Activated T-cell treated with anti-CD3 and anti-CD28 coated beads, Interleukin-2, amount 50 U/mL, for 4 hours (primary cell): ENCODE data around the gene LRWD1. TPM values are rescaled to one million over a fixed set of nuclear protein-coding genes. Genes with fewer than 3 reads are reported as not detected.
"Not testable (repeated sequence)": the region's sequence is repeated elsewhere in the genome, so short reads cannot be mapped to it uniquely, and the experiment has no call there.

Experiments
- ATAC-seq, 2 donors: fragments of 200-7000 bp; cut with Tn5 transposase; one replicate each; pipeline ENCODE4 v1.10.0; 2021
- DNase-seq: peaks from one replicate; pipeline ENCODE4 v3.0.0-alpha.2; 2020
- H3K27me3 Mint-ChIP-seq: one replicate; pipeline ENCODE4 v1.8.0; 2021; ENCODE audit warnings: low read depth, mixed read lengths
- H3K36me3 Mint-ChIP-seq: one replicate; pipeline ENCODE4 v1.8.0; 2022; ENCODE audit warnings: mixed read lengths; ENCODE audit not compliant: insufficient read depth
- H3K4me1 Mint-ChIP-seq: one replicate; pipeline ENCODE4 v1.8.0; 2021; ENCODE audit warnings: low read depth, mixed read lengths
- H3K4me3 Mint-ChIP-seq: one replicate; pipeline ENCODE4 v1.8.0; 2021; ENCODE audit warnings: mild to moderate bottlenecking, moderate library complexity, mixed read lengths
- H3K9me3 Mint-ChIP-seq: one replicate; pipeline ENCODE4 v1.8.0; 2021; ENCODE audit warnings: mixed read lengths
- total RNA-seq, 3 donors: library from RNA; stranded (reverse); gene quantifications; one replicate each; pipeline ENCODE4 v1.2.1, GENCODE V29; 2021

Gene LRWD1
- total RNA-seq, 3 donors from 2014 or later: 54.8 to 57.9 (median 57.7) TPM

- Mint-ChIP-seq H3K4me1 (peaks cover 4% of the 10 kb centered on the region), H3K9me3 (no peaks in the 10 kb centered on the region), H3K27me3 (no peaks in the 10 kb centered on the region), H3K4me3 (no peak overlapping the region), H3K36me3 (peaks cover 8% of the 10 kb centered on the region)
- DNase-seq: no peak
- no peak for ATAC-seq
Observed at GRCh38 chr7:102453319-102453718, 11.5 kb upstream of the LRWD1 start.

GRCh38 chr7:102454468-102454867 is 10.3 kb upstream of the LRWD1 start:
- no peak overlapping the region for H3K4me3 Mint-ChIP-seq

GRCh38 chr7:102454932-102455331 is 9.9 kb upstream of the LRWD1 start:
- not testable (repeated sequence) for H3K4me1 Mint-ChIP-seq, H3K27me3 Mint-ChIP-seq, H3K4me3 Mint-ChIP-seq, H3K9me3 Mint-ChIP-seq, ATAC-seq, DNase-seq, H3K36me3 Mint-ChIP-seq

More at GRCh38 chr7:102454468-102454867, 10.3 kb upstream of the LRWD1 start:
- H3K4me1 Mint-ChIP-seq: peaks cover 4% of the 10 kb centered on the region
- no peak for DNase-seq
- no peaks in the 10 kb centered on the region for H3K27me3 Mint-ChIP-seq
- H3K36me3 Mint-ChIP-seq: peaks cover 4% of the 10 kb centered on the region
- no peak for ATAC-seq
- H3K9me3 Mint-ChIP-seq: no peaks in the 10 kb centered on the region

GRCh38 chr7:102455596-102455995 is 9.2 kb upstream of the LRWD1 start:
- no peak for DNase-seq
- Mint-ChIP-seq H3K27me3 (no peaks in the 10 kb centered on the region), H3K36me3 (peaks cover 4% of the 10 kb centered on the region), H3K4me3 (no peak overlapping the region), H3K4me1 (peaks cover 1% of the 10 kb centered on the region), H3K9me3 (no peaks in the 10 kb centered on the region)
- no peak for ATAC-seq

GRCh38 chr7:102456327-102456726 is 8.5 kb upstream of the LRWD1 start:
- Mint-ChIP-seq H3K27me3 (no peaks in the 10 kb centered on the region), H3K4me1 (peaks cover 4% of the 10 kb centered on the region), H3K9me3 (no peaks in the 10 kb centered on the region), H3K4me3 (no peak overlapping the region), H3K36me3 (peaks cover 4% of the 10 kb centered on the region)
- ATAC-seq (no peak), DNase-seq (no peak)

GRCh38 chr7:102457352-102457924 is 7.3 kb upstream of the LRWD1 start:
- Mint-ChIP-seq H3K9me3 (no peaks in the 10 kb centered on the region), H3K27me3 (no peaks in the 10 kb centered on the region), H3K4me1 (peaks cover 6% of the 10 kb centered on the region), H3K4me3 (no peak overlapping the region), H3K36me3 (peaks cover 4% of the 10 kb centered on the region)
- DNase-seq (no peak), ATAC-seq (no peak)

- ATAC-seq: no peak
- DNase-seq: no peak
- Mint-ChIP-seq H3K4me1 (peaks cover 18% of the 10 kb centered on the region), H3K36me3 (peaks cover 4% of the 10 kb centered on the region), H3K9me3 (no peaks in the 10 kb centered on the region), H3K4me3 (no peak overlapping the region), H3K27me3 (no peaks in the 10 kb centered on the region)
Observed at GRCh38 chr7:102459221-102459844, 5.5 kb upstream of the LRWD1 start.

GRCh38 chr7:102460467-102460866 is 4.3 kb upstream of the LRWD1 start:
- Mint-ChIP-seq H3K4me3 (no peak overlapping the region), H3K4me1 (peaks cover 20% of the 10 kb centered on the region)
- ATAC-seq: no peak

GRCh38 chr7:102463841-102464576 is 775 bp upstream of the LRWD1 start:
- DNase-seq: no peak
- H3K9me3 Mint-ChIP-seq: no peaks in the 10 kb centered on the region
- peak overlapping the region; percentile 94 for H3K4me3 Mint-ChIP-seq
- peak; percentile 5 to 9 for ATAC-seq
- peaks cover 32% of the 10 kb centered on the region for H3K4me1 Mint-ChIP-seq
- H3K36me3 Mint-ChIP-seq: no peaks in the 10 kb centered on the region
- H3K27me3 Mint-ChIP-seq: no peaks in the 10 kb centered on the region

More at GRCh38 chr7:102460467-102460866, 4.3 kb upstream of the LRWD1 start:
- Mint-ChIP-seq H3K27me3 (no peaks in the 10 kb centered on the region), H3K9me3 (no peaks in the 10 kb centered on the region), H3K36me3 (peaks cover 2% of the 10 kb centered on the region)
- no peak for DNase-seq

GRCh38 chr7:102466097-102466496 is 1.3 kb downstream of the LRWD1 start:
- Mint-ChIP-seq H3K9me3 (no peaks in the 10 kb centered on the region), H3K4me1 (peaks cover 28% of the 10 kb centered on the region), H3K27me3 (no peaks in the 10 kb centered on the region), H3K36me3 (no peaks in the 10 kb centered on the region), H3K4me3 (peak overlapping the region; percentile 94)
- DNase-seq (no peak), ATAC-seq (no peak)

- Mint-ChIP-seq H3K9me3 (no peaks in the 10 kb centered on the region), H3K4me1 (peaks cover 24% of the 10 kb centered on the region), H3K36me3 (peaks cover 3% of the 10 kb centered on the region), H3K27me3 (no peaks in the 10 kb centered on the region), H3K4me3 (no peak overlapping the region)
- ATAC-seq (no peak), DNase-seq (no peak)
Observed at GRCh38 chr7:102467581-102468477, 3.0 kb downstream of the LRWD1 start.

GRCh38 chr7:102468478-102469350 is 3.9 kb downstream of the LRWD1 start:
- Mint-ChIP-seq H3K4me3 (no peak overlapping the region), H3K36me3 (peaks cover 3% of the 10 kb centered on the region), H3K4me1 (peaks cover 20% of the 10 kb centered on the region), H3K27me3 (no peaks in the 10 kb centered on the region), H3K9me3 (no peaks in the 10 kb centered on the region)
- DNase-seq (no peak), ATAC-seq (no peak)

GRCh38 chr7:102469351-102469971 is 4.7 kb downstream of the LRWD1 start:
- Mint-ChIP-seq H3K27me3 (no peaks in the 10 kb centered on the region), H3K4me3 (no peak overlapping the region), H3K4me1 (peaks cover 13% of the 10 kb centered on the region), H3K36me3 (peaks cover 3% of the 10 kb centered on the region), H3K9me3 (no peaks in the 10 kb centered on the region)
- DNase-seq (no peak), ATAC-seq (no peak)
